Left ventricle myocardium superior (tissue), 1 donor: ENCODE measurements around the gene NUDT2. TPM values are rescaled to one million over a fixed set of nuclear protein-coding genes. Genes with fewer than 3 reads are reported as not detected.
"Not testable (repeated sequence)": the region's sequence is repeated elsewhere in the genome, so short reads cannot be mapped to it uniquely, and the experiment has no call there.

Experiments used
- ATAC-seq: fragments of 200-7000 bp; cut with Tn5 transposase; one replicate; pipeline ENCODE4 v1.9.1; 2020; ENCODE audit warnings: mild to moderate bottlenecking, moderate library complexity
- DNase-seq: peaks from one replicate; pipeline ENCODE4 v3.0.0-alpha.2; 2020
- intact Hi-C: fragments of 100-400 bp; cut with micrococcal nuclease; formaldehyde crosslinking; loops from one replicate; pipeline ENCODE4 v1.11.0; 2022
- total RNA-seq: library from RNA; stranded (reverse); fragmentation: NEBNext Ultra II Directional; extraction: Animal tissue kit (Norgen Biotek cat#: 25700); gene quantifications from one replicate; pipeline ENCODE4 v1.2.1, GENCODE V29; 2021
- donor health status: DM: no; HTN: yes; CAD: no; lungs with severe emphysema.

Gene NUDT2
- total RNA-seq, 1 donor from 2014 or later, result 19.6 TPM

- no peak for ATAC-seq
- DNase-seq, result no peak
- intact Hi-C loops, result loop anchor here (5.0 to 10.0 kb wide), 2 partner anchors 43 to 271 kb away; partner anchors contain the start of gene MYORG
These were observed 4.5 kb downstream of the NUDT2 start for GRCh38 chr9:34333836-34334235.

GRCh38 chr9:34334337-34334824, 5.0 kb downstream of the NUDT2 start:
- DNase-seq (no peak), ATAC-seq (peak; percentile 23)
- intact Hi-C loops, result loop anchor here (5.0 to 10.0 kb wide), 2 partner anchors 43 to 270 kb away; partner anchors contain the start of gene MYORG

DNA sequence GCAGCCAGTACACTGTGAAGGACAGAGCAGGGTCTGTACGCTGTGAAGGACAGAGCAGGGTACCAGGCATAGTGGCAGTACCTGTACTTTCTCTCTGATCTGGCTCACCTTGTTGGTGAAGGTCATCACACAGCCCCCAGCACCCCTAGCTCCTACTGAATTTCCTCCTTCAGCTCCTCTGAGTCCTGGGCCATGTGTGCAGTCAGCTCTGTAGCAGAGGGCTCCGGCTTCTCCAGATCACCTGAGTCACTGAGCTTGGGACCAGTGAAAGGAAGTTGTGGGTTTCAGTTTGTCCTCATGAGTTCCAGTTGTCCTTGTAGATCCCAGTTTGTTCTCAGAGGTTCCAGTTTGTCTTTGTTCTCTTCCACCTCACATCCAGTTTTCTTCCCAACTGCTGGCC, 5.5 kb downstream of the NUDT2 start:
- no peak for DNase-seq
- intact Hi-C loops, result loop anchor here (5.0 to 10.0 kb wide), 2 partner anchors 42 to 270 kb away; partner anchors contain the start of gene MYORG
- no peak for ATAC-seq

GRCh38 chr9:34335376-34335775, 6.0 kb downstream of the NUDT2 start:
- intact Hi-C loops, result loop anchor here (10.0 kb wide), 1 partner anchor 269 kb away; no protein-coding TSS in a partner anchor
- DNase-seq (no peak), ATAC-seq (no peak)

DNA sequence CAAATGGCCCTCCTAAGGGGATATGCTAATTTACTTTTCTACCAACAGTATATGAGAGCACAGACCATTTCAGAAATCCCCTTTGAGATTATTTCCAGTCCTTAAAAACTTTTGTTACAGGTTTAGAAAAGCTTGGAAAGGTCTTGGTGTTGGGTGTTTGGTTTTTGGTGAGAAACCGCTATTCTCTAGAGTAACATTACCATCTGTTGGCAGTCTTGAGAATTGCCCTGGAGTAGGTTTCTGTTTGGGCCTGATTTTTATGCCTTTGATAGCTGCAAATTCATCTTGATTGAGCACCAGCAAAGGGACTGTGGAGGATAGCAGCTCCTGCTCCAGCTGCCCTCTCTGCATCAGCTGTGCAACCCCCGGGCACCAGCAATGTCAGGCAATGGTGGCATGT, 8.0 kb downstream of the NUDT2 start:
- DNase-seq (no peak), ATAC-seq (no peak)
- intact Hi-C loops, result loop anchor here (10.0 kb wide), 1 partner anchor 267 kb away; no protein-coding TSS in a partner anchor

DNA sequence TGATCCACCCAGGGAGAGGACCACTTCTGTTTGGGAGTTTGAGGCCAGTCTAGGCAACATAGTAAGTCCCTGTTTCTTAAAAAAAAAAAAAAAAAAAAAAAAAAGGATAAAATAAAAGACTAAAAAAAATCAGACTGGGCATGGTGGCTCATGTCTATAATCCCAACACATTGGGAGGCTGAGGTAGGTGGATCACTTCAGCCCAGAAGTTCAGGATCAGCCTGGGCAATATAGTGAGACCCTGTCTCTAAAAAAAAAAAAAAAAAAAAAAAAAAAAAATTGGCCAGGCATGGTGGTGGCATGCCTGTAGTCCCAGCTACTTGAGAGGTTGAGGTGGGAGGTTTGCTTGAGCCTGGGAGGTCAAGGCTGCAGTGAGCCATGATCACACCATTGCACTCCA, 8.7 kb downstream of the NUDT2 start:
- intact Hi-C loops, result loop anchor here (10.0 kb wide), 1 partner anchor 267 kb away; no protein-coding TSS in a partner anchor

GRCh38 chr9:34338665-34339385, 9.5 kb downstream of the NUDT2 start:
- ATAC-seq (no peak), DNase-seq (no peak)
- intact Hi-C loops, result loop anchor here (10.0 kb wide), 1 partner anchor 266 kb away; no protein-coding TSS in a partner anchor

More for the DNA sequence above, 8.7 kb downstream of the NUDT2 start:
- not testable (repeated sequence) for ATAC-seq, DNase-seq

GRCh38 chr9:34341659-34342295, 12.4 kb downstream of the NUDT2 start:
- DNase-seq, result peak; percentile 45
- ATAC-seq, result peak; percentile 55
- intact Hi-C loops, result no loop called here

- peak; percentile 83 for ATAC-seq
- intact Hi-C loops, result no loop called here
These were observed 13.7 kb downstream of the NUDT2 start for GRCh38 chr9:34343090-34343489.

GRCh38 chr9:34343605-34344004, 14.2 kb downstream of the NUDT2 start:
- peak; percentile 2 for ATAC-seq
- no peak for DNase-seq
- intact Hi-C loops, result no loop called here

More at GRCh38 chr9:34343090-34343489, 13.7 kb downstream of the NUDT2 start:
- peak; percentile 82 for DNase-seq

DNA sequence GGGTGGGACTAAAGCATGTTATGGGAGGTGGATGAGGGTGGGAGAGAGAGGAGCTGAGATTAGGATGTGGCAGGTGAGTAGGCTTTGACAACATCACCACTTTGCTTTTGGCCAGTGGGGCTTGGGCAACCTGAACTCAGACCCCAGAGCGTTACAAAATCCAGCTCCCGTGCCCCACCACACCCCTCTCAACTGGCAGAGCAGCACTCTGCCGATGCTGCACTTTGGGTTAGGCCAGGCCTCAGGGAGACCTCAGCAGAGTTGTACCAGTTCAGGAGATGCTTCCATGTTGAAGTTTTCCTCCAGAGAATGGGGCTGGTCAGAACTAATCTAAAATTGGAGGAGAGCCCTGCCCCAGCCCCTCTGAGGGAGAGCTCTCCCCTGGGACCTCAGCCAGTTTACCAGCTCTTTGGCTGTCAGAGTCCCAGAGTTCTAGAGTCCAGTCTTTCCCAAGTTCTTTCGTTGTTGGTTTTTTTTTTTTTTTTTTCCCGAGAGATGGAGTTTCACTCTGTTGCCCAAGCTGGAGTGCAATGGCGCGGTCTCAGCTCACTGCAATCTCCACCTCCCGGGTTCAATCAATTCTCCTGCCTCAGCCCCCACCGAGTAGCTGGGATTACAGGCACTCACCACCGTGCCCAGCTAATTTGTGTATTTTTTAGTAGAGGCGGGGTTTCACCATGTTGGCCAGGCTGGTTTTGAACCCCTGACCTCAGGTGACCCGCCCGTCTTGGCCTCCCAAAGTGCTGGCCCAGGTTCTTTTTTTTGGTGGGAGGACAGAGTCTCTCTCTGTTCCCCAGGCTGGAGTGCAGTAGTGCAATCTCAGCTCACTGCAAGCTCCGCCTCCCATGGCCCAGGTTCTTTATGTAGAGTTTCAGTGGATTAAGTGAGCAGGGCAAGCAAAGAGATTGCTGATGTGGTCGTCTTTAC, 17.8 kb downstream of the NUDT2 start:
- intact Hi-C loops, result no loop called here
- ATAC-seq, result no peak
- no peak for DNase-seq

DNA sequence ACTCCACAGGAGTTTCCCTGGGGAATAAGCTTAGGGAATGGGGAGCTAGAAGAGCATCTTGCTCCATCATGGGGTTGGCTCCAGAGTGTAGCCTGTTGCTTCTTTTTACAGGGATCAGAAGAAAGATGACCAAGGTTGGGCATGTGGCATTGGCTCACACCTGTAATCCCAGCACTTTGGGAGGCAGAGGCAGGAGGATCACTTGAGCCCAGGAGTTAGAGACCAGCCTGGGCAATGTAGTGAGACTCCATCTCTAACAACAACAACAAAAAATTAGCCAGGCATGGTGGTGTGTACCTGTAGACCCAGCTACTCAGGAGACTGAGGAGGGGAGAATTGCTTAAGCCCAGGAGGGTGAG, 18.4 kb downstream of the NUDT2 start:
- intact Hi-C loops, result no loop called here
- no peak for DNase-seq
- ATAC-seq, result no peak

- no peak for ATAC-seq
- no peak for DNase-seq
- intact Hi-C loops, result no loop called here
These were observed 20.0 kb downstream of the NUDT2 start for GRCh38 chr9:34349324-34349723.

DNA sequence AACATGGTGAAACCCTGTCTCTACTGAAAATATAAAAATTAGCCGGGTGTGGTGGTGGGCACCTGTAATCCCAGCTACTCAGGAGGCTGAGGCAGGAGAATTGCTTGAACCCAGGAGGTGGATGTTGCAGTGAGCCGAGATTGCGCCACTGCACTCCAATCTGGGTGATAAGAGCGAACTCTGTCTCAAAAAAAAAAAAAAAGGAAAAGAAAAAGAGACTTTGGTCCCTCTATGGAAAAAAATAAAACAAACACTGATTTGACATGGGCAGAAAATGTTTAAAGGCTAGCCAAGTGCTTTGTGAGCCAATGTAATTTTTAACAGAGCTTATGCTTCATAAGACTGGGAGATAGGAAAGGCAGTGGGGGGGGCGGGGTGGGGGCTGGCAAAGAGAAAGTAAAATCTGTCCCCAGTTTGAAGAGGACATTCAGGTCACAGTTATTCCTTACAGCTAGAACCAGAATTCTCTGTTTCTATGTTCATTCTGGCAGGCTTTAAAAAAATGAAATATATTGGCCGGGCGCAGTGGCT, 22.8 kb downstream of the NUDT2 start:
- DNase-seq, ATAC-seq, intact Hi-C loops: not testable (repeated sequence)

GRCh38 chr9:34352957-34353356, 23.6 kb downstream of the NUDT2 start:
- ATAC-seq, intact Hi-C loops, DNase-seq: not testable (repeated sequence)

DNA sequence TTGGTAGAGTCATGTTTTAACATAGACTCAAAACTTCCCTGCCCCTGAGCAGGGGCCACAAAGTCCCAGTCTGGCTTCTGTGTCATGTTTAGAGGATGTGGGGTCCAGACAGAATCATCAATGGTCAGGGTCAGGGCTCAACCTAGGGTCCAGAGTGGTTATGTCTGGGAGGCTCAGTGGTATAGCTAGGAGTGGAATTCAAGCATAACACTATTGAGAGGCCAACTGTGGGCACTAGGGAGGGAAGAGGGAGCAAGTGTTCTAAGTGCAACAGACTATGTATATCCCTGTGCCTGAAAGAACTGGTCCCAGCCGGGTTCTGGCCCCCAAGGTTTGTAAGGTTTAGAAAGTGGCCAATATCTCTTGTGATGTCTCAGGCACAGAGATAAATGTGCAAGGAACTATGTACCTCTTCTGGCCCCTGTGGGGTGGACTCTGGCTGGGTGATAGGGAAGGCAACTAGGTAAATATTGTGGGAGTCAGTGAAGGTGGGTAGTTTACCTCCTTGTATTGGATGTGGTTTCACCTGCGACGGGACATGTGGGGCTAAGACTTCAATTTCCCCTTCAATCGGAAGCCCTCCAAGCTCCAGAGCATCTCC, 33.3 kb downstream of the NUDT2 start:
- DNase-seq (no peak), ATAC-seq (no peak)
- intact Hi-C loops, result no loop called here

DNA sequence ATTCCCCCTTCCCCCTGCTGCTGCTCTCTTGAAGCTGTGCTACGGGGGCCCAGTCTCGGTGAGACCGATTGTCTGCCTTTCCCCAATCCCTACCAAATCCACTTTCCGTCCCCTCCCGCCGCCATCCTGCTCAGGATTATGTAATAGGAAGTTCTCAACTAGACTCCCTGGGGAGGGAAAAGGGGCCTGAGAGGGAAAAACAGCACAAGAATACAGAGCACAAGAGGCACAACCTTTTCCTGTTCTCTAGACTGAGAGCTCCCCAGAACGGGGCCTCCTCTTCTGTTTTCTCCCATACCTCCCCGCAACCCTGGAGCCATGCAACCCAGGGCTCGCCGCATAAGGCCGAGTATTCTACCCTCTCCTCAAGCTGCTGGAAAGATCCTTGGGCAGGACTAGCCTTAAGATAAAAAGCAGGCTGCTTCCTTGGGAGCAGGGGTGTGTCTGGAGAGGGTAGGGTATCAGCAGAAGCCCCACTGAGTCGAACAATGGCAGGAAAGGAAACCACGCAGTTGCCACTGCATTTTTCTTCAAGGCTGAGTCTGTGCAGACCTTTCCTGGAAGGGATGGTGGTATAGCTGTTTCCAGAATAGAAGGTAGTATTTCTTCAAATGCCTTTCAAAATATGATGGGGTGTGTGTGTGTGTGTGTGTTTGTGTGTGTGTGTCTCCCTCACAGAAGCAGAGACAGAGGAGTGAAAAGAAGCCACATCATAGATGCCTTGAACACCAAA, 34.4 kb downstream of the NUDT2 start:
- intact Hi-C loops, result no loop called here
- peak; percentile 91 for ATAC-seq
- DNase-seq, result peak; percentile 47

GRCh38 chr9:34365282-34365681, 35.9 kb downstream of the NUDT2 start:
- ATAC-seq, result no peak
- intact Hi-C loops, result no loop called here
- no peak for DNase-seq
